Cortex of kidney (tissue), 1 donor: ENCODE results near the gene PSEN1.

Experiments
- DNase-seq: peaks from one replicate; lab custom pipeline; 2025; lab: John Stamatoyannopoulos, UW

The PSEN1 gene

DNA sequence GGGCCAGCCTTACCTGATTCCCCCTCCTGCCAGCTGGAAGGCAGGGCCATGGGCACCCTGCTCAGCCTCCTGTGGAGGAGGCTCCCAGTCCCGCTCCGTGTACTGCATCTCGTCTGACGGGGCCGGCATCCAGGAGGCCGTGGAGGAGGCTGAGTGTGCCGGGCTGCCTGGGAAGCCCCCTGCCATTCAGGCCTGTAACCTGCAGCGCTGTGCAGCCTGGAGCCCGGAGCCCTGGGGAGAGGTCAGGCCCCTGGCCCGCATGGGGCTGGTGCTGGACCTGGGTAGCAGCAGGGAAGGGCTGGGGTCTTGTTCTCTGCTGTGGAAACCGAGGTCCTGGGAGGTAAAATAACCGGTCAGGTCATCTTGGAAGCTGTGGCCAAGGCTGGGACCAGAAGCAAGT lies 117.4 kb downstream of the PSEN1 start:
- no peak for DNase-seq

DNA sequence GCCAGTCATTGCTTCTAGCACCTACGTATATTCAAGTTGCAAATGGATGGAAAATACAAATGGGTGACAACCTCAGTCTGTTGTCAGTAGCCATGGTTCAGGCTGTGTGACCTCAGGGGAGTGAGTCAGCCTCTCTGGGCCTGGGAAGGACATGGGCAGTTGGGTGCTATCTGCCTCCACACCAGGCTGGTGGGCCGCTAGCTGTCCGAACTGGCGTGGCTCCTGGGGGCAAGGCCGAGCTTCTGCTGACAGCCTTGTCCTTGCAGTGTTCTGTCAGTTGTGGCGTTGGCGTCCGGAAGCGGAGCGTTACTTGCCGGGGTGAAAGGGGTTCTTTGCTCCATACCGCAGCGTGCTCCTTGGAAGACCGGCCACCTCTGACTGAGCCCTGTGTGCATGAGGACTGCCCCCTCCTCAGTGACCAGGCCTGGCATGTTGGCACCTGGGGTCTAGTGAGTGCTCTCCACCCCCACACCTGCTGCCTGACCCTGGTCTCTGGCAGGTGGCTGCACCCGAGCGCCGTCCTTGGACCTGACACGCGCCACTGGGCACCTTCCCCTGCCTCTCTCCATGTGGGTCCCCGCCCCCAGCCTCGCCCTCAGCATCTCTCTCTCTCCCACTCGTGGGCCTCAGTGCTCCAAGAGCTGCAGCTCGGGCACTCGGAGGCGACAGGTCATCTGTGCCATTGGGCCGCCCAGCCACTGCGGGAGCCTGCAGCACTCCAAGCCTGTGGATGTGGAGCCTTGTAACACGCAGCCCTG lies 118.1 kb downstream of the PSEN1 start:
- no peak for DNase-seq

DNA sequence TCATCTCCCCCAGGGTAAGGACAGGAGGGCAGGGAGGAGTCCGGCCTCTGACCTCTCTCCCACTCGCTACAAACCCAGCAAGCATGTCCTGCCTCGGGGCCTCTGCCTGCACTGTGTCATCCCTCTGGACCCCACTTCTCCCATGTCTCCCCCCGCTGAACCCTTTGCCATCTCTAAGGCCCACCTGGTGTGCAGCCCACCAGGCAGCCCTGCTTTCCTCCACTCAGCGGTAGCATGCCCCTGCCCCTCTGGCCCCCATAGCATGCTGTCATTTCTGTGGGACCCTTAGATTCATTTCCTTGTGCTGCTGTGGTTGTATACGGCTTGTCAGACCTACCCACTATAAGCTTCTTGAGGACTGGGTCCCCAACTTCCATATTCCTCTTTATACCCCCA lies 118.7 kb downstream of the PSEN1 start:
- DNase-seq, result no peak

DNA sequence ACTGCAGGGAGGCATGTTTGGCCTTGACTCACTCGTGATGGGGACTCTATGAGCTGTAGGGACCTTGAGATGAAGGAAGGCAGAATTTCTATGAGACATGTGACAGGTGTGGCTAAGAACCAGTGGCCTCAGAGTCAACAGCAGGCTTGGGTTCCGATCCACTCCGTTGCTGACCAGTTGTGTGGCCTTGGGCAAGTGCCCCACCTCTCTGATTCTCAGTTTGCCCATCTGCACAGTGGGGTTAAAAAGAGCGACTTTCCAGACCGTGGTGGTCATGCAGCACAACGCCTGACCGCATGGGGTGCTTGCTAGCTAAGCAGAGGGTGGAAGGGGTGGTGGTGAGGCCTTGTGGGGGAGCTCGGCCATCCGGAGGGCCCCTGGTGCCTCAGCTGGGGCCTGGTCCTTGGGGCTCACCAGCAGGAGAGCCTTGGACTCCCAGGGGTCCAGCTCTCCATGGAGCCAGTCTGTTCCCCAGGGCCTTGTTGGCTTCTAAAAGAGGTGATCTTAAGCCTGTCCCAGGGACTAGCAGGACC lies 119.5 kb downstream of the PSEN1 start:
- DNase-seq, result no peak

DNA sequence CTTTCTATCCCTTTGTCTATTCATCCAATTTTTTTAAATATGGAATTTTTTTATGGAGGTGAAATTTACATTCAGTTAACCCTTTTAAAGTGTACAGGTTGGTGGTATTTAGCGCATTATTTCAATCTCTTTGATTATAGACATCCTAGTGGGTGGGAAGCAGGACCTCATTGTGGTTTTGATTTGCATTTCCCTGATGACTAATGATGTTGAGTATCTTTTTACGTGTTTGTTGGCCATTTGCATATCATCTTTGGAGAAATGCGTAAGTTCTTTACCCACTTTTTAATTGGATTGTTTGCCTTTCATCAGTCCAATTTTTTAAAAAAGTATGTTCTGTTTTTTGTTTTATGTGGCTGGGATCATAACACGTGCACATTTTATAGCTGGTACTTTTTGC lies 121.8 kb downstream of the PSEN1 start:
- DNase-seq, result no peak

DNA sequence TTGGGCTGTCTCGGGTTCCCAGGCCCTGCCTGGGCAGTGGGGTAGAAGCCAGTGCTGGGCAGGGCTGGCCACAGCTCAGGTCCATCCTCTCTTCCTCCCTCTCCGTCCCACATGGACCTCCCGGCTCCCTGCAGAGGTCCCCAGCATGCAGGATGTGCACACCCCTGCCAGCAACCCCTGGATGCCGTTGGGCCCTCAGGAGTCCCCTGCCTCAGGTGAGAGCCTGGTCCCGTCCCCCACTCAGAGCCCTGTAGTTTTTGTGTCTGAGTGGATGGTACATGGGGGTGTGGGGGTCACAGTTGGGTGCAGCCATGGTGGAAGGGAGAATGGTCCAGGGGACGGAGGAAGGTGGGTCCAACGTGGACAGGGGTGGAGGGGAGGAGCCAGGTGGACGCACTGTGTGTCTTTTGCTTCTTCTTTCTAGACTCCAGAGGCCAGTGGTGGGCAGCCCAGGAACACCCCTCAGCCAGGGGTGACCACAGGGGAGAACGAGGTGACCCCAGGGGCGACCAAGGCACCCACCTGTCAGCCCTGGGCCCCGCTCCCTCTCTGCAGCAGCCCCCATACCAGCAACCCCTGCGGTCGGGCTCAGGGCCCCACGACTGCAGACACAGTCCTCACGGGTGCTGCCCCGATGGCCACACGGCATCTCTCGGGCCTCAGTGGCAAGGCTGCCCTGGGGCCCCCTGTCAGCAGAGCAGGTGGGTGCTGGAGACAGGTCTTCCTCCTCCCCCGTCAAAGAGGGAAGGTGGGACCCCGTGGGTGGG lies 122.7 kb downstream of the PSEN1 start:
- no peak for DNase-seq

DNA sequence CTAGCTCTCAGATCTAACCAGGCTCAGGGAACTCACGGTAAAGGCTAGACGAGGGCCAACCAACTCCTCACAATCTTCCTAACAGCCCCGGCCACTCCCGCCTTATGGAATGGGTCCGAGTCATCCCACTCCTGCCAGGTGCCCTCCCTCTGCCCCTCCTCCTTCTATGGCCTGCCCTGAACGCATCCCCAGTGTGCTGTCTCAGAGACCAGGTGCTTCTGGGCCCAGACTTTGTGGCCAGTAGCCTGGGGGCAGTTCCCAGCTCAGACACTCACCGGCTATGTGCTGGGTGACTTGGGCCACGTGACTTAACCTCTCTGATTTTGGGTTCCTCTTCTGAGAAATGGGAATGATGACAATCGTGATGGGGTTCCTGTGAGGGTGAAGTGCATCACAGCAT lies 123.5 kb downstream of the PSEN1 start:
- DNase-seq, result no peak

DNA sequence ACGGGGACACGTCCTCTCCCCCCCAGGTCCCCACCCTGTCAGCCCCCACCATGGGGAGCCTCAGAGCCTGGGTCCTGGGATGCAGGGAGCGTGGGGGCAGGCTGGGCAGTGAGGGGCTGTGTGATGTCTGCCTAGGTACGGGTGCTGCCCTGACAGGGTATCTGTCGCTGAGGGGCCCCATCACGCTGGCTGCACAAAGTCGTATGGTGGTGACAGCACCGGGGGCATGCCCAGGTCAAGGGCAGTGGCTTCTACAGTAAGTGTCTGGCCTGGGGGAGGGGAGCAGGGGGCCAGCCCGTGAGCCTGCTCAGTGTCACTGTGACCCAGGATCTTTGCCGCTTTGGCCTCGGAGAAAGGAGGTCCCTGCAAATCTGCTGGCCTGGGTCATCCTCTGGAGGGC lies 124.3 kb downstream of the PSEN1 start:
- DNase-seq, result no peak

DNA sequence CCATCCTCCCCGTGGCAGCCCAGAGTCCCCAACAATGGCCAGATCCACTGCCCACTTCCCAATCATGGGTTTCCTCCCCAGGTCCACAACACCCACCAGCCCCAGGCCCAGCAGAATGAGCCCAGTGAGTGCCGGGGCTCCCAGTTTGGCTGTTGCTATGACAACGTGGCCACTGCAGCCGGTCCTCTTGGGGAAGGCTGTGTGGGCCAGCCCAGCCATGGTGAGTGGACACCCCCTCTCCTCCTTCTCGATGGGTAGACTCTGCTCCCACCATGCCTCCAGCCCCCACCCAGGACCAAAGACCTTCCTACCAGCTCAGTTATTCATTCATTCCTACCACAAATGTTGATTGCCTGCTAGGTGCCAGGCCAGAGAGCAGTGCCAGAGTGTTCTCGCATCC lies 124.8 kb downstream of the PSEN1 start:
- DNase-seq, result no peak

DNA sequence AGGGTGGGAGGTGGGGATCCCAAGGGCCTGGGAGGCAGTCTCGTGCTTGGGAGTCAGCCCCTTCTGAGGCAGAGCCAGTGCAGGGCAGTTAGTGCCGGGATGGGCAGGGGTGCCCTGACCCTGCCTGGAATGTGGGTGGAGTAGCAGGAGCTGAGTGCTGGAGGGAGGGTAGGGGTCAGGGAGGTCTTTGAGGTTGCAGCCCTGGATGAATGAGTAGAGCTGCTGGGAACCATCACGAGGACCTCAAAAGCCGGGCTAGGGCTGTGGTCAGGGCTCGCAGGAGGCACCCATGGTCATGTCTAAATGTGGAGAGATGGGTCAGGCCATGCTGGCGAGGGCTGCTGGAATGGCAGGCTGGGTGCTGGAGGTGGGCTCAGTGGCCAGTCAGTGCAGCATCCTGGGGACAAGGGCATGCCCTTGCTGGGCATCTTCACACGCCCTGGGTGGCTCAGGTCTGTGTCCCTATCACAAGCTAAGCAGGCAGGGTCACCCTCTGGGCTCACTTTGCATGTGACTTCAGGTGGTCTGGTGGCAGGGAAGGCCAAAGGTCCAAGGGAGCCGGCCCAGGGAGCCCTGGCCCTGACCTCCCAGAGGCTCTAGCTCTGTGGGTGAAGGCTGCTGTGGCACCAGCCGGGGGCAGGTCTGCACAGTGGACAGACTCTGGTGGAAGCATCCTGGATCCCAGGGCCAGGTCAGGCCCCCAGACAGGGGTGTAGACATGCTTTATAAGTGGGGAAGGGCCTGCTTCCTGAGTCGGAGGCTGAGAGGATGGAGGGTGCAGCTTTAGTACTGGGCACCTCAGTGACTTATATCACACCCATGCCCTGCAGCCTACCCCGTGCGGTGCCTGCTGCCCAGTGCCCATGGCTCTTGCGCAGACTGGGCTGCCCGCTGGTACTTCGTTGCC lies 125.5 kb downstream of the PSEN1 start:
- no peak for DNase-seq

DNA sequence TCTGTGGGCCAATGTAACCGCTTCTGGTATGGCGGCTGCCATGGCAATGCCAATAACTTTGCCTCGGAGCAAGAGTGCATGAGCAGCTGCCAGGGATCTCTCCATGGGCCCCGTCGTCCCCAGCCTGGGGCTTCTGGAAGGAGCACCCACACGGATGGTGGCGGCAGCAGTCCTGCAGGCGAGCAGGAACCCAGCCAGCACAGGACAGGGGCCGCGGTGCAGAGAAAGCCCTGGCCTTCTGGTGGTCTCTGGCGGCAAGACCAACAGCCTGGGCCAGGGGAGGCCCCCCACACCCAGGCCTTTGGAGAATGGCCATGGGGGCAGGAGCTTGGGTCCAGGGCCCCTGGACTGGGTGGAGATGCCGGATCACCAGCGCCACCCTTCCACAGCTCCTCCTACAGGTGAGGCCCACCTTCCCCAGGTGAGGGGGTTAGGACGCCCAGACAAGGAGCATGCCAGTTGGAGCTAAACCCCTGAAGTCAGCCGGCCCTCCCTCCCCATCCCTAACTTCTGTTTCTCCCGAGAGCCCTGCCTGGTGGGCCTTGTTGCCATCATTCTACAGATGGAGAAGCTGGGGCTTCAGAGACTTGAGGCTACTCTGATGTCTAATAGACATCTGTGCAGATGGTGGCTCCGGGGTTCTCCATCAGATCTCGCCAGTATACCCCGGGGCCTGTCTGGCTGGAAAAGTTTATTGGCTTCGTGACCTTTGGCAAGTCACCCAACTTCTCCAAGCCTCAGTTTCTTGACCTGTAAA lies 126.3 kb downstream of the PSEN1 start:
- no peak for DNase-seq

DNA sequence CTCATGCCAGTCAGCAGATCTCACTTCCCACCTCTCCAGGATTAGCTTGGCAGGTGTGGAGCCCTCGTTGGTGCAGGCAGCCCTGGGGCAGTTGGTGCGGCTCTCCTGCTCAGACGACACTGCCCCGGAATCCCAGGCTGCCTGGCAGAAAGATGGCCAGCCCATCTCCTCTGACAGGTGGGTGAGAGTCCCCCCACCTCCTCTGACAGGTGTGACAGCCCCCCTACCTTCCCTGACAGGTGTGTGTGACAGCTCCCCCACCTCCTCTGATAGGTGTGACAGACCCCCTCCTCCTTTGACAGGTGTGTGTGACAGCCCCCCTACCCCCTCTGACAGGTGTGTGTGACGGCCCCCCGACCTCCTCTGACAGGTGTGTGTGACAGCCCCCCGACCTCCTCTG lies 127.3 kb downstream of the PSEN1 start:
- no peak for DNase-seq

DNA sequence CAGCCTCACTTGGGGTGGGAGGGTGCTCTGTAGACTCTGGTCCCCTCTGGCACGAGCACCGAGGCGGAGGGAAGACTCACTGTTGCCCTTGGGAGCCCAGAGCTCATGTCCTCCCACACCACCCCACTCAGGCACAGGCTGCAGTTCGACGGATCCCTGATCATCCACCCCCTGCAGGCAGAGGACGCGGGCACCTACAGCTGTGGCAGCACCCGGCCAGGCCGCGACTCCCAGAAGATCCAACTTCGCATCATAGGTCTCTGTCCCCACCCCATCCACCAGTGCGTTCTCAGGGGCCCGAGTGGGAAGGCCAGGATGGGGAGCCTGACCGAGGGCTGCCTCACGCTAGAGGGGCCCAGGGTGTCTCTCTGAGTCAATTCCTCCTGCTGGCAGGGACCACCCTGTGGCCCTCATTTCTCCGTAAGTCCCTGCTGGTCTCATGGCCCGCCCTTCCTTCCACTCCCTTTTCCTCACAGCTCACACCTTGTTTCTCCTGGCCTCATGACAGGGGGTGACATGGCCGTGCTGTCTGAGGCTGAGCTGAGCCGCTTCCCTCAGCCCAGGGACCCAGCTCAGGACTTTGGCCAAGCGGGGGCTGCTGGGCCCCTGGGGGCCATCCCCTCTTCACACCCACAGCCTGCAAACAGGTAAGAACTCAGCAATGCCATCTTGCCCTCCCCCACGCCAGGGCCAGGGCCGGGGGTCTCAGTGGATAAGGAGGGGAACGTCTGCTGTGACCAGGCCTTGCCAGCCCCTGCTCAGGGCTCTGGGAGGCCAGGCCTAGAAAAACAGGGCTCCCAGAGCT lies 128.0 kb downstream of the PSEN1 start:
- DNase-seq, result no peak

DNA sequence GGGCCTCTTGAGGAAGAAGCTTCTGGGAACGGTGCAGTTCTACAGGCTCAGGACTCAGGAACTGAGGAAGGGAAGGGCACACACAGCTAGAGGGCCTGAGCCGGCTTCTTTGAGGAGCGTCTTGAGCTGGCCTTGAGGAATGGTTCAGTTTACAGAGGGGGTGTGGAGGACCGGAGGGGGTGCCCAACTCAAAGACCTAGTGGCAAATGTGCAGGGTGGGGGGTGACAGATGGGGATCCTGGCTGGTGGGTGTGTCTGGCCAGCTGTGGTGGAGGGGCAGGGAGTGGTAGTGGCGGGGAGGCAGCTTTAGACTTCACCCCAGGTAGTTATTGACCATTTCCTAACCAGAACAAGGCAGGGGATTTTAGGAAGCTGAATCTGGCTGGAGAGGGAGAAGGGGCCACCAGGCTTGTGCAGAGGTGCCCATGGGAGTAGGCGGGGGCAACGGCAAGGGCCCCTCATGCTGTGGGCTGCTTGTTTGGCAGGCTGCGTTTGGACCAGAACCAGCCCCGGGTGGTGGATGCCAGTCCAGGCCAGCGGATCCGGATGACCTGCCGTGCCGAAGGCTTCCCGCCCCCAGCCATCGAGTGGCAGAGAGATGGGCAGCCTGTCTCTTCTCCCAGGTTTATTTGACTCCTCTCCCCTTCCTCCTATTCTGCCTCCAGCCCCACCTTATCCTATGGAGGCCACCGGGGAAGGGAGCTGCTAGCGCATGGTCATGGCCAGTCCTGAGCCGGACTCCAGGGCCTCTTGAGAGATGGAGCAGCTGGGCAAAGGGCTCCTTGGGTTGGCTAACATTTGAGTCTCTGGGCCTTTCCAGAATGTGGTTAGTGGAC lies 128.8 kb downstream of the PSEN1 start:
- DNase-seq, result no peak

DNA sequence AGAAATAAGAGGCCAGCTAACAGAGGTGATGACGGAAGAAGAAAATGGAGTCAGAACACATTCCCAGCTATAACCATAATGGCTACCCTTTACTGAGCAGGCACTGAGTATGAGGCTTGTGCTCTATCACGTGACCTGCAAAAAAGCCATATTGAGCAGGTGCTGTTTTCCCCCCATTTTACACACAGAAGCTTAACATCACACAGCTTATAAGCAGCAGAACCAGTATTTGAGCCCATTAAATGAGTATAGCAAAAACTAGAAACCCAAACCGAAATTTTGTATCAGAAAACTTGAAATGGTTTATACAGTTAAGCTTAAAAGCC lies 129.4 kb downstream of the PSEN1 start:
- DNase-seq, result no peak

DNA sequence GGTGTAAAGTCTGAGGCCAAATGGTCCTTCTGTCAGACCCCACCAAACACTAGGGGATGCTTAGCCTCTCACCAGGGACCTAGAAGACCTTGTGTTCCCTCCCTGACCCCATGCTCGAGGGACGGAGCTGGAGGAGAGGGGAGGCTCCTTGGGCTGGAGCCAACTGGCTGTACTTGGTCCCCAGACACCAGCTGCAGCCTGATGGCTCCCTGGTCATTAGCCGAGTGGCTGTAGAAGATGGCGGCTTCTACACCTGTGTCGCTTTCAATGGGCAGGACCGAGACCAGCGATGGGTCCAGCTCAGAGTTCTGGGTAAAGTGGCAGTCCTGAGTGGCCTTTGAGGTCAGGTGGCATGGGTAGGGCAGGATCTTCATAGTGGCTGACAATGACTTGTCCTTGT lies 130.0 kb downstream of the PSEN1 start:
- DNase-seq, result no peak

DNA sequence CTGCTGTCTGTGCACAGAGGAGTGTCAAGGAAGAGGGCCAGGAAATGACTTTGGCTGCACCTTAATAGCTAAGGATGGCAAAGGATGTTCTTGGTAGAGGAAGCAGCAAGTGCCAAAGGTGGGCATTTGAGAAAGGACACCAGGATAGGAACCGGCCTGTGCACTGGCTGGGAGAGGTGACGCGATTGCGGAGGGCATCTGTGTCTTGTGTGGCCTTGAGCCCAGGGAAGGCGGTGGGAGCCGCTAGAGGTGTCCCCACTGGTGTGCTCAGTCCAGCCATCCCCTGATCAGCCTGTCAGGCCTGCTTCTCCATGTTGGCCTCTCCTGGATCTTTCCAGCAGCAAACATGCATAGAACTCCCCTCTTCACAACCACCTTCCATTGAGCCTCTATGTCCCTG lies 131.2 kb downstream of the PSEN1 start:
- DNase-seq, result no peak

DNA sequence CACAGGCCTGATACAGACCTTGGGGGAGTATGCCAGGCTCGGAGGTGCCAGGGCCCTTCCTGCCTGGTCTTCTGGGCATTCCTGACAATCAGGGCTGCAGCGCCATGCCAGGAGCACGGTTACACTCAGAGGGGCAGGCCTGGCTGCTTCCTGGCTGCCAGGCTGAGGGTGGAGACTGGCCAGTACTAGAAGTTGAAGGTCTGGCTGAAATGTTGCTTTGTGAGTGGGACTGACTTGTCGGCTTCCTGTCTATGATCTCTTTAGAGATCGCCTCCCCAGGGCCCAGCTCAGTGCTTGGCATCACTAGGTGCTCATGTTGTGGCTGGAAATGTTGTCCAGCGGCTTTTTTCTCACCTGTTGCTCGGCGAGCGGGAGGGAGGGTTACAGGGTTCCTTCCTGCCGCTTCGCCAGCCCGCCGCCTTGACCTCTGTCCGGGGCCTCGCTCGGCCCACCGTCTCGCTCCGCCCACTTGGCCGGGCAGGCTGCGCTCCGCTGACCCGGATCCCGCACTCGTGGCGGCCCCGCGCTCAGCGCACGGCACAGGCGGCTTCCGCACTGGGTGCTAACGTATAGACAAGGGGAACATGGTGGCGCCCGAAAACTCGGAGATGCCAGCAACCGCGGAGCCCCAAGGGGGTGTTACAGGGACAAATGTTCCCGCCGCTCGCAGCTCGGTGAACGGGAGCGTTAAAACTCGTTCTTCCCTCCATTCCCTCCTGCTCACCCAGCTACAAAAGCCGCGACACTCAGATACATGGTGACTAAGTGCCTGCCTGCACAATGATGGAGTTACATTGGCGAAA lies 133.6 kb downstream of the PSEN1 start:
- no peak for DNase-seq

DNA sequence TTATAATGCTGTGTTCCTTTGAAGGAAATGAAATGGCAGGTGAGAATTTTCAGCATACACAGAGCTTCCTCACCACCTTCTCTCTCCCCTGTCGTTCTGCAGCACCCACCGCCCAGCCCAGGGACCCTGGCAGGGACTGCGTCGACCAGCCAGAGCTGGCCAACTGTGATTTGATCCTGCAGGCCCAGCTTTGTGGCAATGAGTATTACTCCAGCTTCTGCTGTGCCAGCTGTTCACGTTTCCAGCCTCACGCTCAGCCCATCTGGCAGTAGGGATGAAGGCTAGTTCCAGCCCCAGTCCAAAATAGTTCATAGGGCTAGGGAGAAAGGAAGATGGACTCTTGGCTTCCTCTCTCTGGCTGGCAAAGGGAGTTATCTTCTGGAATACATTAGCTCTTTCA lies 136.1 kb downstream of the PSEN1 start:
- no peak for DNase-seq
